Stimulated activated CD8-positive, alpha-beta memory T cell treated with anti-CD3 and anti-CD28 coated beads, Interleukin-12 subunit alpha, Interleukin-12 subunit beta, amount 100 ng/mL, for 1 hour (primary cell): ENCODE results near the gene TWSG1.
"Not testable (repeated sequence)": the region's sequence is repeated elsewhere in the genome, so short reads cannot be mapped to it uniquely, and the experiment has no call there.

Experiments
- DNase-seq: peaks from one replicate; pipeline ENCODE4 v3.0.0-alpha.2; 2020; ENCODE audit warnings: low read depth

Gene TWSG1

DNA sequence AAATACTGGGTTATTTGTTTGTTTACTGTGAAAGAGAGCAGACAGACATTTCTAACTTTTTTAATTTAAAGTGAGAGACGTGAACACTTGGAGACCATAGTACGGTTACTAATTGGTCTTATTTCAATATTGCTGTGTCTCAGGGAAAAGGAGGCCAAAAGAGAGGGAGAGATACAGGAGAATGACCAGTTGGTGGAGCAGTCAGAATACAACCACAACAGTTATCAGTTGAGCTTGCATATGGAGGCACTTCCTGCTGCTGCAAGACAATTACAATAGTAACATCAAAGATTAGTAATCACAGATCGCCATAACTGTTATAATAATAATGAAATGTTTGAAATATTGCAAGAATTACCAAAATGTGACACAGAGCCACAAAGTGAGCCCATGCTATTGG, 58.2 kb downstream of the TWSG1 start:
- DNase-seq: no peak

DNA sequence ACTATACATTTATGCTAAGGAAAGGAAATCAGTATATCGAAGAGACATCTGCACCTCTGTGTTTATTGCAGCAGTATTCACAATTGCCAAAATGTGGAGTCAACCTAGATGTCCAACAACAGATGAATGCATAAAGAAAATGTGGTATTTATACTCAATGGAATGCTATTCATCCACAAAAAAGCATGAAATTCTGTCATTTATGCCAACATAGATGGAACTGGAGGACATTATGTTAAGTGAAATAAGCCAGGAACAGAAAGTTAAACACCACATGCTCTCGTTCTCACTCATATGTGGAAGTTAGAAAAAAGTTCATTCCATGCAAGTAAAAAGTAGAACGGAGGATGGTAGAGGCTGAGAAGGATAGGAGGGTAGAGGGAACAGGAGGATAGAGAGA, 59.5 kb downstream of the TWSG1 start:
- no peak for DNase-seq

DNA sequence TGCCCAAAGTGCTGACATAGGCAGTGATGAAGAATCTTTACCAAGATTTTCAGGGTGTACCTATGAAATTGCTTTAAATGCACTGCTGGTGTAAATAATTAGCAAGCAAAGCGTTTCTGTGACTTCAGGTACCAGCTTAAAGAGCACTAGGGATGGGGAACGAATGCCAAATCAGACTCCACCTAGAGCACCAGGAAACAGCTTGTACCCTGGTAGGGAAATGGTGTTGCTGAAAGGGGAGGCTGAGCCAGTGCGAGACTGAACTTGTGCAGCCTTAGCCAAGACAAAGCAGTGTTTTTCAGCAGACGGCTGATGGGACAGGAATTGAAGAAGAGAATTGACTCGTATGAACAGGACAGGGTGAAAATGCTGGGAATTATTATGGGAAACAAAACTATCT, 65.6 kb downstream of the TWSG1 start:
- DNase-seq: no peak

DNA sequence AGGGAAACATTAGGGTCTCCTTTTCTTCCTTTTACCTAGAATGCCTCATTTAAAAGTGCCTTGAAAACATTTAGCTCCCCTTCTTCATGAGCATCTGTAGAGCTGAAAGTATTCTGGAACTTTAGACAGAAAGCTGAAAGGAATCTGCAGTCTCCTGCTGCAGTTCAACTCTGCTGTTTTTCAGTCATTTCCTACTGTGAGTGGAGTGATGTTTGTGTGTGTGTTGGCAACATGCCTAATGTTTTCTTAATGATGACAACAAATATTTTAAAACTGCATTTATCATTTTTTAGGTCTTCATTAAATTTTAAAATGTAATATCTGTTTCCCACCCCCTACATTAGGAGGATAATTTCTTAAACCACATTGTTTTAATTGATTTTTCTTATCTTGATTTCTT, 66.6 kb downstream of the TWSG1 start:
- DNase-seq: no peak

DNA sequence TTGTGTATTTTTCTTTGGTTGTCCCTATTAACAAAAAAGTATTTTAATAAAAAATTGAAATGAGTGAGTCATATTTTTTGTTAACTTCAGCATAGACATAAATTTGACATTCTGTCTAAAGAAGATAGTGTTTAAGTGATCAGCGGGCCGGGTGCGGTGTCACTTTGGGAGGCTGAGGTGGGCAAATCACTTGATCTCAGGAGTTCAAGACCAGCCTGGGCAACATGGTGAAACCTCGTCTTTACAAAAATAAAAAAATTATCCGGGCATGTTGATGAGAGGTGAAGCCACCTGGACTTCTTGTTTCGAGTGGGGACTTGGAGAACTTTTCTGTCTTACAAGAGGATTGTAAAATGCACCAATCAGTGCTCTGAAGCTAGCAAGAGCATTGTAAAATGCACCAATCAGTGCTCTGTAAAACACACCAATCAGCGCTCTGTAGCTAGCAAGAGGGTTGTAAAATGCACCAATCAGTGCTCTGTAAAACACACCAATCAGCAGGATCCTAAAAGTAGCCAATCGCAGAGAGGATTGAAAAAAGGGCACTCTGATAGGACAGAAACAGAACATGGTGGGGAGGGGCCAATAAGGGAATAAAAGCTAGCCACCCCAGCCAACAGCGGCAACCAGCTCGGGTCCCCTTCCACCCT, 67.9 kb downstream of the TWSG1 start:
- DNase-seq: not testable (repeated sequence)

DNA sequence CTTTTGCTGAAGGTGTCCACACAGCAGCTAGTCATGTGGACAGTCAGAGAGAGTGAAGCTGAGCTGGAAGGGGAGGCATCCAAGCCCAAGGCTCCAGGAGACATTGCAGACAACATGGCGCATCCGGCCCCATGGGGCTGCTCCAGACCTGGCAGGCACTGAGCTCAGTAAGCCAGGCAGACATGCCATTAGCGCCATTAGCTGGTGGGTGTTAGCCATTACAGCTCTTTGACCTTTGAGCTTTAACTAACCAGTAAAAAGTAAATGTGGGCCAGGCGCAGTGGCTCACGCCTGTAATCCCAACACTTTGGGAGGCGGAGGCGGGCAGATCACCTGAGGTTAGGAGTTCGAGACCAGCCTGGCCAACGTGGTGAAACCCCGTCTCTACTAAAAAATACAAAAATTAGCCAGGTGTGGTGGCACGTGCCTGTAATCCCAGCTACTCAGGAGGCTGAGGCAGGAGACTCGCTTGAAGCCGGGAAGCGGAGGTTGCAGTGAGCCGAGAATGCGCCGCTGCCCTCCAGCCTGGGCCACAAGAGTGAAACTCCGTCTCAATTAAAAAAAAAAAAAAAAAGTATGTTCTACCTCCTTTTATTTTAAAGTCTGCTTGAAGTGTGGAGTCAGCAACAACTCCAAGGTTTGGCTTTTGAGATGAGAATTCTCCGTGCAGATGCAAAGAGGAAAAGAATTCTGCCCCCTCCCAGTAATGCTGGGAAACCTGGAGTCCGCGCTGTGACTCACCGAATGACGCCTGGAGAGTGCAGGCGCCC, 69.4 kb downstream of the TWSG1 start:
- DNase-seq: no peak

DNA sequence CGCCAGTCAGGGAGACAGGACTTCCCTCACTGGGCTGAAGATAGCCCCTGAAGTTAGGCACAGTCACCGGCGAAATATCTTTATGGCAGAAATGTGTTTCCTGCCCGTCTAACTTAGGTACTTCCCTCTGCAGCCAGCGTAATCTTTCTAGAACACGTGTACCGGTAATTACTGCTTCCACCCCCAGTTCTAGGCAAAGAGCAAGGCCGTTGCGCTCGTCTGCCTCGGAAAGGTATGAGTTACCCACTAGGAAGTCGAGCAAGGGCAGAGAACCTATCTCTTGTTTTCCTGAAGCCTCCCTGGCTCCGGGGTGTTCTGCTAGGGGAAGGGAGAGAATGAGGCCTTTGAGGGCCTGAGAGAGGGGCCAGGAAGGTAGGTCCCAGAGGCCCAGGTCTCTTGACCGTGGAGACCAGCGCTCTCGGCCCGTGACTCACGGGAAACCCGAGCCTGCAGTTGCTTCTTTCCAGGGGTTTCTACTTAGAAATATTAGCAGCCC, 70.0 kb downstream of the TWSG1 start:
- no peak for DNase-seq

DNA sequence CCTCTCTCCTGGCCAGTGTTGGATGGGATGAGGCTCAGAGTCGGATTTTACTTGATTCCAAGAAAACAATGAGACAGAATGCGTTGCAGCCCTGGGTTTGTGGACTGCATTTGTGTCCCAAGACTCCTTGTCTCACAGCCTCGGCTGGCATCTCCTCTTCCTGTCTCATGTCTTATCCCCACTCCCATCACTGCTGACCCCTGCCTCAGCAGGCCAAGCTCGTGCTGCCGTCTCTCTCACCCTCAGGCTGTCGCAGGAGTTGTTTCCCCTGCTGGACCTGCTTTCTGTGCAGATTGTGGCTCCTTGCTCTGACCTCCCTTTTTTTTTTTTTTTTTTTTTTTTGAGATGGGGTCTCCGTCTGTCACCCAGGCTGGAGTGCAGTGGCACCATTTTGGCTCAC, 70.6 kb downstream of the TWSG1 start:
- DNase-seq: no peak

DNA sequence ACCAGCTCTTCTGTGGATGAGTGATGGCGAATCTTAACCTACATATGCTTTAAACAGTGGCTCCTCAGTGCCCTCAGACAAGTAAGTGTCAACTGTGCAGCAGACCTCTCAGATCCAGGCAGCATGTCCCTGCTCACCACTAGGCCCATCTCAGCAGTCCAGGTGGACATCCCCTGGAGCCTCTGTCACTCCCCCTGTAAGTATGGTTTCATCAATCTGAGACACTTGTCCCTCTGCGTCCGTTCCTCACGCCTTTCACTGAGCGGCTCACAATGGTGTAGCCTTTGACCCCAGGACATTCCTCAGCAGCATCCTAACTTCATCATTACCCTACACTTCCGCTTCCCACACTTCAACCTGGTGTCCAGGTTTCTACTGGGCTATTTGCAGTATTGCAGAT, 71.4 kb downstream of the TWSG1 start:
- no peak for DNase-seq

DNA sequence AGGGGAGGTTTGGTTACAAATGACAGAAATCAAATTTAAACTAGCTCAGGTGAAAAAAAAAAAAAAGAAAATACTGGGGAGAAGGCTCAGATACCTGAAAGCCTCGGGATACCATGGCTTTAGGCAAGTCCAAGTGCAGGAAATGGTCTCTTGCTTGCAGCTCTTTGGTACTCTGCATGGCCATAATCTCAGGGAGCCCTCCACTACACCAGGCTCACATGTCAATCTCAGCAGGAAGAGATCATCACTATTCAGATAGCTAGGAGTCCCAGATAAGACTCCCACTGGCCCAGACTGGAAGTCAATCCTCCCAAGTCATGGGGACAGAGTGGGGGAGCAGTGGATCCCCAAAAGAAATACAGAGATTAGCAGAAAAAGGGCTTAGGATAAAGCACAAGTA, 75.9 kb downstream of the TWSG1 start:
- DNase-seq: no peak

DNA sequence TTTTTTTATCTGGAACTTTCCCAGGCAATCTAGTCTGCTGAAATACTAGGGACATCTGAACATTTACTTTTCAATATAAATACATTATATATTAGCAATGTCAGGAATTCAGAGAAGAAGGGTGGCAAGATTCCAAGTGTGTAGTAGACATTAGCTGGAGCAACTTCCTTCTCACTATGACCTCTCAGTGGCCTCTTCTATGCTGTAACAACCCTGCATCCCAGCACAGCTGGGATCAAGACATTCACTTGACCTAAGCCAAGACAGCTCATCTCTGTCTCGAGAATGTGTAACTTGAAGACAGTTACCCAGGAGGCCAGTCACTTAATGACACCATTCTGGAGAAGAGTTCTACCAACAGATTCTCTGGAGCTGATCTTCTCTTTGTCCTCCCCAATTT, 79.0 kb downstream of the TWSG1 start:
- DNase-seq: no peak

DNA sequence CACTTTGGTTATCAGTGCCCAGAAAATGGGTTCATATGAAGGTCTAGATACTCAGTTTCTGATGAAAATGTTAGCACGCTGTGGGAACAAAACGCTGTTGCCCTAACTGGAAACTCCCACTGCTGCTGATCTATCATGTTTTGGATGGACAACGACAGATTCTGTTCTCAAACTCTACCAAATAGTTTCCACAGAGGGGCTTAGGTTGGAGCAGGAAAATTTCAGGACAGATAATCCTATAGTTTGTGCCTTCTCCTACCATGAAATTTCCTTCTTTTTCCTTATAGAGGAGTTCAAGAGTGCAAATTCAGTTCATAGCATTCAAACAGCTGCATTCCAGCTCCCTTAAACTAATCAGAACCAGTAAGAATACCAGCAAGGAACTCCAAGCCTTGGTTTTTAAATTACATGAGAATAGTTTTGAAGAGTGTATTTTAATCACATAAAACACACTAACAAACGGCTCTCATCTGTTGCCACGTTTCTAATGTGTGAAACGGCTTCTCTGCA, 82.0 kb downstream of the TWSG1 start:
- DNase-seq: no peak

DNA sequence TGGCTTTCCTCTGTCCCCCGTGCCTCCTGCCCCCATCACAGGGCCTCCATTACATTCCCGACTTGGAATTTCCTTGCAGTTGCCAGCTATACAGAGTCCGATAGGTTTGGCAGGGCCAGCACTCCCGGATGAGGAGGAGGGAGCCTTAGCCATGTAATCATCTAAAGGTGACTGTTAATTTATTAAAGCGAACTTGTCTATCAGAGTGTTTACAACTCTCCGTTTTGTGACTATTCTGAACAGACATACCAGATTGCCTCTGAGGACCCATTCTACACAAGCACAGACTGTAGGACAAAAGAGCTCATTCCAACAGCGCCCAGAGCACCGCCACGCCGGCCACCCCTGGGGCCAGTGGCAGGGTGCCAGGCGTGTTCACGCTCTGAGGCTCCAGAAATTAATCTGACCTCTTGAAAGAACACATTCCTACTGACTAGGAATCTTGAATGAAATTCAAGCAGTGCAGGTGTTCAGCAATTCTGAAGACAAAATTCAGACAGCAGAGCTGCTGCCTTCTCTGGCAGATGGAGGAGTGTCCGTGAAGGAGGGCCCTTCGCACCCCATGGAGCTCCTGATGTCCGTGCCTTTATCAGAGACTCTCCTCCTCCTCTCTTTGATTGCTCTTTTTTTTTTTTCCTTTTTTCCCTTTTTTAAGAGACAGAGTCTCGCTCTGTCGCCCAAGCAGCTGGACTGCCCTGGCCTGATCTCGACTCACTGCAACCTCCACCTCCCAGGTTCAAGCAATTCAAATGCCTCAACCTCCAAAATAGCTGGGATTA, 82.7 kb downstream of the TWSG1 start:
- no peak for DNase-seq

DNA sequence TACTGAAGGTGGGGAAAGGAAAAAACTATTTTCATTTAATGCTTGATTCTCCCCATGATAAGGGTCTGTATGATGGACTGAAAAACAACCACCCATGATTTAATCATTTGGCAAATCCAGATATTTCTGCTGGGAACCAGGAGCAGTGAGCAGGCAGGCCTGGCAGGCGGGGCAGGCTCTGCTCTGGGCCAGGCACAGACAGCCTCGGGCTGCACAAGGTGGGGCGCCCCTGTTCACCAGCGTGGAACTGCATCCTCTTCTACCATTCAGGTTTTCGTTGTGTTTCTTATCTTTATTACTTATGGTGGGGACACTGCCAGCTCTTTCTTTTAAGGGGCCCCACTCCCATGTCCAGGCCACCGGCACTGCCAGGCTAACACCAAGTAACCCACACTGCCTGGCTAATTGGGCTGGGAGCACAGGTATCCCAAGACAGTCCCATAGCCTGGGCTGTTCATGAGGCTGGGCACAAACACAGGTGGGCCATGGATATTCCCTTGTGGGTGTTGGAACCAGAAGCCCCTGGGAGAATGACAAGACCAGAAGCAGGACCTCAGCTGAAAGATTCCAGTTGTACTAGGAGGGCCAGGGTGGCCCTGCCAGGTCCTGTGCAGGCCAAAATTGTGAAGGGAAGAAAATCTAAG, 83.6 kb downstream of the TWSG1 start:
- no peak for DNase-seq

DNA sequence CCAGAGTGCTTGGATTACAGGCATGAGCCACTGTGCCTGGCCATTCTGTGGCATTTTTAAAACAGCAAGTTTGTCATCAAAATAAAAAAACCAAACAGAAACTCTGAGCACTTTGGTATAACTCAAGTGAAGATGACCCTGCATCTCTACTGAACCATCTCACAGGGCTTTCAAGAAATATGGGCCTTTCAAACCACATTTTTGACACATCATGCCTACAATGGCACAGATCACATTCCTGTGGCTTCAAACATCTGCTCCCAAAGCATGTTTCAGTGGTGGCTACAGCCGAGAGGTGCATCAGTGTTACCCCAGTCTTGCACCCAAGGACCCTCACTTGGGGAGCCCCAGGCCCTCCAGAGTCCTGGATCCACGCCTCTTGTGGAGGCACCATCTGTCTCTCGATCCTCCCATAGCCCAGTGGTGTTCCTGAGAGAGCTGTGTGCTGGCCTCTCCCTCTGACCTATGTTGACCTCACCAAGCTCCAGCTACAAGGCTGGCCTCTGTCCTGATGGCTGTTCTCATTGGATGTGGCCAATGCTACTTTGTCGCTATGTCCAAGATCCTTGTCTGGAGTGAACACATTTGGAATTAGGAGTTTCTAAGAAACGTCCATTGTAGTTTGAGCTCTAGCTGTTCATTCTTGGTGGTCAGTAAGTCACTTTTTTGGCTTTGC, 85.5 kb downstream of the TWSG1 start:
- no peak for DNase-seq

DNA sequence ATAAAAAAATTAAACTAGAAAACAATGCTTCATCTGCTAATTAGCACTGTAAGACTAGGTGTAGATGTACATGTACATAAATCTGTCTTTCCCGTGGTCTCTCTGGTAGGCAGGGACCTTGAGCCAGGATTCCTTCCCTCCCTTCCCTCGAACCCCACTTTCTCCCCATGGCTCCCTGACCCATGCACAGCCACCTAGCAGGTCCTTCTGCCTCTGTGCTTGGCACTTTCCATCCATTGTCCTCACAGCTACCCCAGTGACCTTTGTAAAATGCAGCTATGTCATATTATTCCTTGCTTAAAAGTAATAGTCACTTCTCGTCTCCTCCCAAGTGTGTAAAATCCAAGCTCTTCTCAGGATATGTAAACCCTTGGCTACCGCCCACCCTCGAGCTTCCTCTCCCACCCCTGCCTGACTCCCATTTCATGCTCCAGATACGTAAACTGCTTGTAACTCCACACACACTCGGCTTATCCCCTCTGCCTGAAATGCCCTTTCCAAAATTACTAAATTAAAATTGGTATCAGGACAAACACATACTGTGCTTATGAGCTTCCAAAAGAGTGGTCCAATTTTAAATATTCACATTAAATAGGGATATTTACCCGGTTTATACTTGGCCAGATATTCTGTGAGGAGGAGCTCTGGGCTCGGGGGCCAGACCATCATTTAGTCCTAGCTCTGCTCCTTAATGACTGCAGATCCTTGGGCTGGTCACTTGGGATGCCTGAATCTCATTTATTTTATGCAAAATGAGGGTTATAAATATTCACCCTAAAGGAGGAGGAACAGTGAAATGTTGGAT, 86.7 kb downstream of the TWSG1 start:
- DNase-seq: no peak

DNA sequence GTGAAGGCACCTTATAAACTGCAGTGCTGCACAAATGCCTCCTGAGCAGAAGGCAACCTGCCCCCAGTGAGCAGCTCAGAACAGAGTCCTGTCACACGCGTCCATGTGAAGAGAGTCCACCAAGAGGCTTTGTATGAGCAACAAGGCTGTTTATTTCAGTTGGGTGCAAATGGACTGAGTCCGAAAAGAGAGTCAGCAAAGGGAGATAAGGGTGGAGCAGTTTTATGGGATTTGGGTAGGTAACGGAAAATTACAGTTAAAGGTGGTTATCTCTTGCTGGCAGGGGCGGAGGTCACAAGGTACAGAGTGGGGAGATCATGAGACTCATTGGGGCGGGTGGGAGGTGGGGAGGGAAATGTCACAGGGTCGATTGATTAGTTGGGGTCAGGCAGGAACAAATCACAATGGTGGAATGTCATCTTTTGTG, 87.3 kb downstream of the TWSG1 start:
- no peak for DNase-seq

DNA sequence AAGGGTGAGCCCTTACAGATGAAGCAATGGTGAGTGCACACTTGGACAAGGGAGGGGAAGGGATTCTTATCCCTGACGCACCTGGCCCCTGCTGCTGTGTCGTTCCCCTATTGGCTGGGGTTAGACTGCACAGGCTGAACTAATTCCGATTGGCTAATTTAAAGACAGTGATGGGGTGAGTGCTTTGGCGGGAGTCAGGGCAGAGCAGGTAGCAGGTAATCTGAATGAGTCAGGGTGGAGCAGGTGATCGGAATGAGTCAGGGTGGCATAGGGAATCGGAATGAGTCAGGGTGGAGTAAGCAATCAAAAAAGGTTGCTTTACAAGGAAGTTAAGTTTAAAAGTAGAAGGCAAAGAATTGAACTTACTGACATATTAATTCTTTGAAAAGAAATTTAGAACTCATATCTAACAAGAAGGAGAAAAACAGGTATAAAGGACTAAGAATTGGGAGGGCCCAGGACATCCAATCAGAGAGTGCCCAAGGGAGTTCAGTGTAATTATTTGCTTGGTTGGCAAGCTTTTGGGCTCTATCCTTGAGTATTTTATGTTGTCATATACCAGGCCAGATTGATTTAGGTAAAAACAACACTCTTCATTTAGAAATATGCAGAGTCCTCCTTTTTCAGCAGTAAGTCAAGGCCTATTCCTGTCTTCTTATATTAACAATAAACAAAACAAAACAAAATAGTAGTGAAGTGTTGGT, 88.4 kb downstream of the TWSG1 start:
- no peak for DNase-seq

DNA sequence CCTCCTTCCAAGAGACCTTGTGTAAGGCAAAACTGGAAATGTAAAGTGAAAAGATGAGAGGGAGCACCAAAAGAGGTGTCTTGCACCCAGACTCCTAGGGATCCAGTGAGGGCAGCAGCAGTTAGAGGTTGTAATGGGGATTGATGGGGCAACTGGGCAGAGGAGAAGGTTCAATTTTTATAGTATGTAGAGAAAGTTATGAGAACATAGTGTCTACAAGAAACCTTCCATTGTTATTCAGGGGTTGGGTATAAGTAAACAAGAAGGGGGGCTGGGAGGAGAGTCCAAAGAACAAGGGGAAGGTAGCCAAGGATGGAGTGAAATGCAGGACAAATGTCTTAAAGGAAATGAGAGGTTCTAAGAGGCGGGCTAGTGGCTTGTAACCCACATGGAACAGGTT, 89.1 kb downstream of the TWSG1 start:
- DNase-seq: not testable (repeated sequence)

DNA sequence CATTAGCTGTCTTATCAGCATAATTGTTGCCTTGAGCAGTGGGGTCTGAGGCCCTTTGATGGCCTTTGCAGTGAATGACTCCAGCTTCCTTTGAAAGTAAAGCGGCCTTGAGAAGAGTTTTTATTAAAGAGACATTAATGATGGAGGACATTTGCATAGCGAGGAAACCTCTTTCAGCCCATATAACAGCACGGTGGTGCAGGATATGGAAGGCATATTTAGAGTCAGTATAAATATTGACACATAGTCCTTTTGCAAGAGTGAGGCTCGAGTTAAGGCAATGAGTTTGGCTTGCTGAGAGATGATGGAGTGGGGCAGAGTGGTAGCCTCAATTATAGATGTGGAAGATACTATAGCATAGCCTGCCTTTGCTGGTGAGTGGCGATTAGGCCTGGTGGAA, 89.7 kb downstream of the TWSG1 start:
- DNase-seq: not testable (repeated sequence)
